ENCODE measurements around the gene ZNF441. TPM values are rescaled to one million over a fixed set of nuclear protein-coding genes. Genes with fewer than 3 reads are reported as not detected.

ZNF441 gene
- total and polyA plus RNA-seq, 4 donors, result 1.8 to 7.4 (median 5.7) TPM

DNA sequence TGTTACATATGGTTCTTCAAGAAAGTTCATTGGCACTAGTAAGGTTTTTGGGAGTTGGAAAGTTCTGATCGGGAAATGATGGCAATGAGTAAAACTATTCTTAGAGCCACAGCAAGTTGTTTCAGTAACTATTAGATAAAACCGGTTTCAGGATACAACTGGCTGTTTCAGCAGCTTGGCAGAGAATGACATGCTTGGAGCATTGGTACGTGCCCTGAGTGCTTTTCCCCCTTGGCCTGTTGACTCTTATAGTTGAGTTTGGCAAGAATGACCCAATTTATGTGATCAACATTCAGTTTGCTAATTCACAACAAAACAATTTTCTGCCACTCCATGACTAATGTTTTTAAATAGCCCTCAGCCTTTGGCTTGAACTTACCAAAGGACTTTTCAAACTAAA is 20.7 kb downstream of the ZNF441 start (continued):
- TF ChIP-seq, protein P1, sequence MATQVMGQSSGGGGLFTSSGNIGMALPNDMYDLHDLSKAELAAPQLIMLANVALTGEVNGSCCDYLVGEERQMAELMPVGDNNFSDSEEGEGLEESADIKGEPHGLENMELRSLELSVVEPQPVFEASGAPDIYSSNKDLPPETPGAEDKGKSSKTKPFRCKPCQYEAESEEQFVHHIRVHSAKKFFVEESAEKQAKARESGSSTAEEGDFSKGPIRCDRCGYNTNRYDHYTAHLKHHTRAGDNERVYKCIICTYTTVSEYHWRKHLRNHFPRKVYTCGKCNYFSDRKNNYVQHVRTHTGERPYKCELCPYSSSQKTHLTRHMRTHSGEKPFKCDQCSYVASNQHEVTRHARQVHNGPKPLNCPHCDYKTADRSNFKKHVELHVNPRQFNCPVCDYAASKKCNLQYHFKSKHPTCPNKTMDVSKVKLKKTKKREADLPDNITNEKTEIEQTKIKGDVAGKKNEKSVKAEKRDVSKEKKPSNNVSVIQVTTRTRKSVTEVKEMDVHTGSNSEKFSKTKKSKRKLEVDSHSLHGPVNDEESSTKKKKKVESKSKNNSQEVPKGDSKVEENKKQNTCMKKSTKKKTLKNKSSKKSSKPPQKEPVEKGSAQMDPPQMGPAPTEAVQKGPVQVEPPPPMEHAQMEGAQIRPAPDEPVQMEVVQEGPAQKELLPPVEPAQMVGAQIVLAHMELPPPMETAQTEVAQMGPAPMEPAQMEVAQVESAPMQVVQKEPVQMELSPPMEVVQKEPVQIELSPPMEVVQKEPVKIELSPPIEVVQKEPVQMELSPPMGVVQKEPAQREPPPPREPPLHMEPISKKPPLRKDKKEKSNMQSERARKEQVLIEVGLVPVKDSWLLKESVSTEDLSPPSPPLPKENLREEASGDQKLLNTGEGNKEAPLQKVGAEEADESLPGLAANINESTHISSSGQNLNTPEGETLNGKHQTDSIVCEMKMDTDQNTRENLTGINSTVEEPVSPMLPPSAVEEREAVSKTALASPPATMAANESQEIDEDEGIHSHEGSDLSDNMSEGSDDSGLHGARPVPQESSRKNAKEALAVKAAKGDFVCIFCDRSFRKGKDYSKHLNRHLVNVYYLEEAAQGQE (IDR thresholded peaks at IDR 0.05), result no peak

DNA sequence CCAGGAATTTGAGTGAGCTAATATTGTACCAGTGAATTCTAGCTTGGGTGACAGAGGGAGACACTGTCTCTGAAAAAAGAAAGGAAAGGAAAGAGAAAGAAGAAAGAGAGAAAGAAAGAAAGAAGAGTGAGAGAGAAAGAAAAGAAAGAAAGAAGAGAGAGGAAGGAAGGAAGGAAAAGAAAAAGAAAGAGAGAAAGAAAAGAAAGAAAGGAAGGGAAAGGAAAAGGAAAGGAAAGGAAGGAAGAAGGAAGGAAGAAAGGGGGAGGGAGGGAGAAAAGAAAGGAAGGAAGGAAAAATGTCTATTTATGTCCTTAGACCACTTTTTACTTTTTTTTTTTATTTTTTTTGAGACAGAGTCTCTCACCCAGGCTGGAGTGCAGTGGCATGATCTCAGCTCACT is 26.1 kb downstream of the ZNF441 start:
- Histone ChIP-seq H3K27ac (ENCODE audit: low read depth in 1 of 2, low read length in 2 of 2) (no peak overlapping the region), H3K27me3 (ENCODE audit: control insufficient read depth in 4 of 4, insufficient read depth in 4 of 4, low read length in 3 of 4) (no peaks in the 10 kb centered on the region), H3K4me1 (ENCODE audit: control insufficient read depth in 4 of 4, insufficient read depth in 4 of 4, low read length in 3 of 4) (peaks cover 4 to 8% (median 6%) of the 10 kb centered on the region in 4 donors), H3K9me3 (ENCODE audit: control insufficient read depth in 4 of 4, low read length in 3 of 4) (peaks cover 8 to 16% (median 10%) of the 10 kb centered on the region in 4 donors), H3K9ac (ENCODE audit: low read depth in 1 of 2, low read length in 2 of 2) (no peak overlapping the region), H3K36me3 (ENCODE audit: control insufficient read depth in 4 of 4, insufficient read depth in 3 of 4, low read depth in 1 of 4, low read length in 3 of 4) (no peaks in the 10 kb centered on the region), H3K4me3 (ENCODE audit: low read depth in 1 of 3, low read length in 3 of 3) (no peak overlapping the region)
- TF ChIP-seq, protein P2, sequence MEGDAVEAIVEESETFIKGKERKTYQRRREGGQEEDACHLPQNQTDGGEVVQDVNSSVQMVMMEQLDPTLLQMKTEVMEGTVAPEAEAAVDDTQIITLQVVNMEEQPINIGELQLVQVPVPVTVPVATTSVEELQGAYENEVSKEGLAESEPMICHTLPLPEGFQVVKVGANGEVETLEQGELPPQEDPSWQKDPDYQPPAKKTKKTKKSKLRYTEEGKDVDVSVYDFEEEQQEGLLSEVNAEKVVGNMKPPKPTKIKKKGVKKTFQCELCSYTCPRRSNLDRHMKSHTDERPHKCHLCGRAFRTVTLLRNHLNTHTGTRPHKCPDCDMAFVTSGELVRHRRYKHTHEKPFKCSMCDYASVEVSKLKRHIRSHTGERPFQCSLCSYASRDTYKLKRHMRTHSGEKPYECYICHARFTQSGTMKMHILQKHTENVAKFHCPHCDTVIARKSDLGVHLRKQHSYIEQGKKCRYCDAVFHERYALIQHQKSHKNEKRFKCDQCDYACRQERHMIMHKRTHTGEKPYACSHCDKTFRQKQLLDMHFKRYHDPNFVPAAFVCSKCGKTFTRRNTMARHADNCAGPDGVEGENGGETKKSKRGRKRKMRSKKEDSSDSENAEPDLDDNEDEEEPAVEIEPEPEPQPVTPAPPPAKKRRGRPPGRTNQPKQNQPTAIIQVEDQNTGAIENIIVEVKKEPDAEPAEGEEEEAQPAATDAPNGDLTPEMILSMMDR (IDR thresholded peaks at IDR 0.05; ENCODE audit: low read depth, low read length, missing input control), result no peak
- TF ChIP-seq, protein P3, sequence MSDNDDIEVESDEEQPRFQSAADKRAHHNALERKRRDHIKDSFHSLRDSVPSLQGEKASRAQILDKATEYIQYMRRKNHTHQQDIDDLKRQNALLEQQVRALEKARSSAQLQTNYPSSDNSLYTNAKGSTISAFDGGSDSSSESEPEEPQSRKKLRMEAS (IDR thresholded peaks at IDR 0.05), result no peak
- no peak for TF ChIP-seq NR2F2 (IDR thresholded peaks at IDR 0.05)
- TF ChIP-seq FOXA1 (IDR thresholded peaks at IDR 0.05), result no peak
- no peak for TF ChIP-seq JUND (IDR thresholded peaks at IDR 0.05)
- no peak for TF ChIP-seq HNF4A (conservative IDR thresholded peaks at IDR 0.05)
- TF ChIP-seq SP1 (IDR thresholded peaks at IDR 0.05), result no peak
- no peak for TF ChIP-seq RAD21 (IDR thresholded peaks at IDR 0.05)
- no peak for TF ChIP-seq EGR1 (IDR thresholded peaks at IDR 0.05; ENCODE audit: low read depth in 2 of 2)
- no peak for TF ChIP-seq YY1 (IDR thresholded peaks at IDR 0.05)
- DNase-seq (ENCODE audit: low spot score), result no peak

DNA sequence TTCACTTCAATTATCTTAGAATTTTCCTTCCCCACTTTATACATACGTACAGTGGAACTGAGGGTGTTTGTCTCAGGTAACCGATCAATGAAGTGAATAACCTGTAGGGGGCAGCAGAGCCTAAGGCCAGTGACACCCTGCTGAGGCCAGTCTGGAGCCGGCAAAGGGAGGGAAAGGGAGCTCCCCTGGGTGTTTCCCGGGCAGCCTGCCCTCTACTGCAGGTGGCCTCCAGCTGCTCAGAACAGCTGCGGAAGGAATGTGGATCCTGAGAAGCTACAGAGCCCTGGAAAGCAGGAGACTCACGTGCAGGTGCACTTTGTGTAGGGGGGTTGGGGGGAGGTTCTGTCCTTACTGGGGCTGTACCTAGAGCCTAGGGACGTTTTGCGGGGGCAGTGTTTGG is 30.7 kb downstream of the ZNF441 start:
- H3K36me3 ChIP-seq (ENCODE audit: control insufficient read depth in 4 of 4, insufficient read depth in 3 of 4, low read depth in 1 of 4, low read length in 3 of 4), result no peaks in the 10 kb centered on the region
- H3K4me1 ChIP-seq (ENCODE audit: control insufficient read depth in 4 of 4, insufficient read depth in 4 of 4, low read length in 3 of 4), result peaks cover 6 to 14% (median 12%) of the 10 kb centered on the region in 4 donors
- WGBS, result 11% methylated on average over 8 of the region's 8 CpGs
- peak; percentile 83 for DNase-seq (ENCODE audit: low spot score)
- no peaks in the 10 kb centered on the region for H3K27me3 ChIP-seq (ENCODE audit: control insufficient read depth in 4 of 4, insufficient read depth in 4 of 4, low read length in 3 of 4)
- peak overlapping the region in 1 of 2 donors; percentile 14 for H3K9ac ChIP-seq (ENCODE audit: low read depth in 1 of 2, low read length in 2 of 2)
- no peak overlapping the region for H3K4me3 ChIP-seq (ENCODE audit: low read depth in 1 of 3, low read length in 3 of 3)
- no peak overlapping the region for H3K27ac ChIP-seq (ENCODE audit: low read depth in 1 of 2, low read length in 2 of 2)
- peaks cover 0 to 4% (median 0%) of the 10 kb centered on the region in 4 donors for H3K9me3 ChIP-seq (ENCODE audit: control insufficient read depth in 4 of 4, low read length in 3 of 4)
- TF ChIP-seq RAD21 (IDR thresholded peaks at IDR 0.05) (peak; percentile 94), SP1 (IDR thresholded peaks at IDR 0.05) (peak; percentile 32), RXRA (IDR thresholded peaks at IDR 0.05) (peak; percentile 29 to 60), TAF1 (conservative IDR thresholded peaks at IDR 0.05) (no peak), HNF4A (conservative IDR thresholded peaks at IDR 0.05) (peak in 1 of 2 donors; percentile 7), EGR1 (IDR thresholded peaks at IDR 0.05; ENCODE audit: low read depth in 2 of 2) (no peak), HNF4G (IDR thresholded peaks at IDR 0.05) (no peak), GABPA (IDR thresholded peaks at IDR 0.05 in 1 of 2, conservative IDR thresholded peaks at IDR 0.05 in 1 of 2) (no peak), FOXA2 (IDR thresholded peaks at IDR 0.05) (no peak), JUND (IDR thresholded peaks at IDR 0.05) (no peak)
- TF ChIP-seq, protein P2 (IDR thresholded peaks at IDR 0.05; ENCODE audit: low read depth, low read length, missing input control), result peak; percentile 83
- TF ChIP-seq, protein P4, sequence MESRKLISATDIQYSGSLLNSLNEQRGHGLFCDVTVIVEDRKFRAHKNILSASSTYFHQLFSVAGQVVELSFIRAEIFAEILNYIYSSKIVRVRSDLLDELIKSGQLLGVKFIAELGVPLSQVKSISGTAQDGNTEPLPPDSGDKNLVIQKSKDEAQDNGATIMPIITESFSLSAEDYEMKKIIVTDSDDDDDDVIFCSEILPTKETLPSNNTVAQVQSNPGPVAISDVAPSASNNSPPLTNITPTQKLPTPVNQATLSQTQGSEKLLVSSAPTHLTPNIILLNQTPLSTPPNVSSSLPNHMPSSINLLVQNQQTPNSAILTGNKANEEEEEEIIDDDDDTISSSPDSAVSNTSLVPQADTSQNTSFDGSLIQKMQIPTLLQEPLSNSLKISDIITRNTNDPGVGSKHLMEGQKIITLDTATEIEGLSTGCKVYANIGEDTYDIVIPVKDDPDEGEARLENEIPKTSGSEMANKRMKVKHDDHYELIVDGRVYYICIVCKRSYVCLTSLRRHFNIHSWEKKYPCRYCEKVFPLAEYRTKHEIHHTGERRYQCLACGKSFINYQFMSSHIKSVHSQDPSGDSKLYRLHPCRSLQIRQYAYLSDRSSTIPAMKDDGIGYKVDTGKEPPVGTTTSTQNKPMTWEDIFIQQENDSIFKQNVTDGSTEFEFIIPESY (IDR thresholded peaks at IDR 0.05), result no peak
- TF ChIP-seq, protein P5, sequence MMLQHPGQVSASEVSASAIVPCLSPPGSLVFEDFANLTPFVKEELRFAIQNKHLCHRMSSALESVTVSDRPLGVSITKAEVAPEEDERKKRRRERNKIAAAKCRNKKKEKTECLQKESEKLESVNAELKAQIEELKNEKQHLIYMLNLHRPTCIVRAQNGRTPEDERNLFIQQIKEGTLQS (IDR thresholded peaks at IDR 0.05), result no peak
